Stimulated activated CD4-positive, alpha-beta T cell treated with anti-CD3 and anti-CD28 coated beads, Interleukin-4, amount 100 ng/mL, for 48 hours (primary cell): ENCODE results near the gene KLHL17.
A peak's percentile ranks its signal among the peaks of the same experiment; 100 is the strongest.

Source experiments
- DNase-seq, 2 donors: peaks; one replicate each; pipeline ENCODE4 v3.0.0-alpha.2; 2020; ENCODE audit warnings: low read depth in 2 of 2

The KLHL17 gene

DNA sequence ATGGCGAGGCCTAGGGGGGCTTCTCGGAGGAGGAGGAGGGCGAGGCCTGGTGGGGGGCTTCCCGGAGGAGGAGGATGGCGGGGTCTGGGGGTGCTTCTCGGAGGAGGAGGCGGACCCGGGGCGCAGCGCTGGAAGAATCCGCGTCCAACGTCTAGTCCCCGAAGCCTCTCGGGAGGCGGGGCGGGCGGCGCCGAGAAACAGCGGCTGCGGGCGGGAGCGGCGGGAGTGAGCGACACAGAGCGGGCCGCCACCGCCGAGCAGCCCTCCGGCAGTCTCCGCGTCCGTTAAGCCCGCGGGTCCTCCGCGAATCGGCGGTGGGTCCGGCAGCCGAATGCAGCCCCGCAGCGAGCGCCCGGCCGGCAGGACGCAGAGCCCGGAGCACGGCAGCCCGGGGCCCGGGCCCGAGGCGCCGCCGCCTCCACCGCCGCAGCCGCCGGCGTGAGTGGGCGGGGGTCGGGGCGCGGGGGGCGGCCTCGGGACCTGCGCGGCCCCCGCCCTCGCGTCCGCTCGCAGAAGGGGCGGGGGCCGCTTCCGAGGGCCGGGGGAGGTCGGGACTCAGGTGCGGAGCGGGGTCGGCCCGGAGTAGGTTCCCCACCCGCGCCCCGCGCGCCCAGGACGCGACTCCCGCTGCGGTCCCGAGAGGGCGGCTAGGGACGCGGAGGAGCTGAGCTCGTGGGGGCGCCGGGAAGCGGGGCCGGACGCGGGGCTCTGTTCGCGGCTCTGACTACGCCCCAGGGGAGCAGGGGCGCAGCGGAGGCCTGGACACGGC, at the start of gene KLHL17:
Gene KLHL17 (plus strand): TSS at position 222 of the 769 bp plus-strand sequence. CDS start 110 bp downstream, at position 332.
- peak; percentile 82 to 86 for DNase-seq

DNA sequence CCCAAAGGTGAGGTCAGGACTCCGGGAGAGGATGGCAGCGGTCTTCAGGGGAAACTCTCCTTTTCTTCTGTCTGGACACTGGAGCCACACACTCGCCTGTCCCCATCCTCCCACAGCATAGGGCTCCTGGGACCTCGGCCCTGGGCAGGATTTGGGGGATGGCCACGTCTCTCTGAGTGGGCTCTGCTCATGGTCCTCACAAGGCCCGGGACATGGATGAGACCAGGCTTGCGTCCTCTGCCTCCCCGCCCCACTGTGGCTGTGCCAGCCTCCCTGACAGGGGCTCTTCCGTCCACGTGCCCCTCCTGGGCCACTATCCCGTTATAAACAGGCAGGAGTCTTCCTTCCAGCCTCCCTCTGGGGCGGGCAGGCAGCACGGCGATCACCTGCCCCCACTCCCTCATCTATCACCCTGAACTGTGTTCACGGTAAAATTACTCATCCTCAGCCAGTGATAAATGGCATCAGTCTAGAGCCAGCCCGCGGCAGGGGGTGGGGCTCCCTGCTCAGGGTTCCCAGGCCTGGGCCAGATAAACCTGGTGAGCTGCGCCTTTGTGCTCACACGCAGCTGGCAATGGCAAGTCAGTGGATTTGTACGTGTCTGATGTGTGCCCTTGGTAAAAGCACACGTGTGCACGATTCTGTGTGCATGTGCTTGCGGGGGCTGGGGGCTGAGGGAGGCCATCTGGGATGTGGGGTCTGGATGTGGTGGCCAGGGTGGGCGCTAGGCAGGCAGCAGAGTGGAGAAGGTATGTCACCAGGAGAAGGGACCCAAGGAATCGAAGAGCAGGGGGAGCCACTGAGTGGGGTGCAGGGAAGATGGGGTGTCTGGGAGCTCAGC, 49.3 kb upstream of the KLHL17 start:
- DNase-seq = no peak

DNA sequence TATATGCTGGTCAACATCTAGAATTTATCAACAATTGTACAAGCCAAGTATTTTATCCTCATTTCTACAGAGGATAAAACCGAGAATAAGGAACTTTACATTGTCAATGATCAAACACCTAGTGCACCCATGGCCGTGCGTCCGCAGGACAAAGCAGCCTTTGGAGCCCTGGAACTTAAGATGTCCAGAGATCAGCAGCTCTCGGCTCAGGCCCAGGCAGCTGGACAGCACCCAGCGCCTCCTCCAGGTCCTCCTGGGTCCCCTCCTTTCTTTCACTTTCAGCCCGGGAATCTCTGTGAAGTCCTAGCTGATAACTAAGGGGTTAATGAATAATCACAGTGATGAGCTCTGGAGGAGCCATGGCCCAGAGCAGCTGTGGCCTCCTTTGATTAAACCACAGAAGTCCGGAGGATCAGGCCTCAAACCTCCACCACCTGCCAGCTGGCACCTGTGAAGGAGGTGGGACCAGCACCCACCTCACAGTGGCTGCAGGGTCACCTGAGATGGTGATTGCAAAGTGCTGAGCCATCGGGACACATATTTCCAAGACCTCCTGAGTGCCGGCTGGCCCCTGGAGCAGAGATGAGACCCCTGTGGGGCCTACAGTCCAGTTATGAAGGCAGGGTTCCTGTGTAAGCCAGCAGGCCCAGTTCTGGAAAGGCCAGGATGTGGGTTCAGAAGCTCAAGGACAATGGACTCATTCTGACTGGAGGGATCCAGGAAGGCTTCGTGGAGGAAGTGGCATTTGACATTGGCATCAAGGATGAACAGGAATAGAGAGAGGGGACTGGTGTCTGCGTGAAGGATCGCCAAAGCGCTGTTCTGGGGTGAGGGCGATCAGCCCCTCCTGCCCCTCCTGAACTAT, 48.3 kb upstream of the KLHL17 start:
- no peak for DNase-seq

DNA sequence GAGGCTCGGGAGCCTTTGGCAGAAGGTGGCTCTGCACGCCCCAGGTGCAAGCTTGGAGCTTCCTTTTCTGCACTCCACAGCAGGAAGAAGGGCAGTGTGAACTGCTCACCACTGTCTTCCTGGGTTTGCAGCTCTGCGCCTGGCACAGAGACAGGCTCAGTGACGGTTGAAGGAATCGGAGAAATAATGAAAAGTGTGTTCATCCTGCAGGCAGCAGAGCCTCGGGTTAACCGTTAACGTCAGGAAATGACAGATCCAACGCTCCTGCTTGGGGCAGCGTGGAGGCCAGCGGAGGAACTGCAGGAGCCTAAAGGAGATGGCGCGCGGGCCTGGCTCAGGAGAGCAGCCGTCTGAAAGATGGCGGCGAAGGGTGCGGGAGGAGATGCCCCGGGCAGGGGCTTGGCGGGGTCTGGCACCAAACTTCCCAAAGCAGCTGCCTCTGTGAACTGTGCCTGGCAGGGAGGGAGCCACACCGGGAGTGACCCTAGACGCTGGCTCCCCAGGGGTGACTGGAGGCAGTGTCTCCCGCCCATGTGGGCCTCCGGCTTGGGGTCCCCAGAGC, 47.6 kb upstream of the KLHL17 start:
- no peak for DNase-seq

DNA sequence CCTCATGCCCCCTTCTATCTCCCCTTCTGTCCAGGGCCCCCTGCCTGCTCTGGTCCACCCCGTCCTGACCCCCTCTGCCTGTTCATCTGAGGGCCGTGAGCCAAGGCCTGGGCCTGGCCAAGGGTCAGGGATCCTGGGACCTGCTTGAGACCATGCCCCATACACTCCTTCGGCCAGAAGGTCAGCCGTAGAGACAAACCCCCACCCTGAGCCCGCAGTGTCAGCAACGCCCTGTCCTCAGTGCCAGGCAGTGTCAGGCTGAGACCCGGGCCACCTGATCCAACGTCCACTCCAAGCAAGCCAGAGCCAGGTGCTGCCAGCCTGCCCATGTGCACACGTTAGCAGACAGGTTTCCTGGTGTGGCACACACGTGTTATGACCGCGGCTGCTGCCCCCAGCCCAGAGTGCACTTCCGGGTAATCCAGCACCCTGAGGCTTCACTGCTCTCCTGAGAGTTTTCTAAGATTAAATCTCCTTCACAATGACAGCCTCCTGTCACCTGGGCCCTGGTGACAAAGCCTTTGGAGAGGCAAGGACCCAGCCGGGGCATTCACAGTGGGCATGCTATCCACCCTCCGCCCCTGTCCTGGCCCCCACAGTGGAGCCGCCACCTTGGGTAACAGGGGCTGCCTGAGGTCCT, 46.8 kb upstream of the KLHL17 start:
- no peak for DNase-seq

DNA sequence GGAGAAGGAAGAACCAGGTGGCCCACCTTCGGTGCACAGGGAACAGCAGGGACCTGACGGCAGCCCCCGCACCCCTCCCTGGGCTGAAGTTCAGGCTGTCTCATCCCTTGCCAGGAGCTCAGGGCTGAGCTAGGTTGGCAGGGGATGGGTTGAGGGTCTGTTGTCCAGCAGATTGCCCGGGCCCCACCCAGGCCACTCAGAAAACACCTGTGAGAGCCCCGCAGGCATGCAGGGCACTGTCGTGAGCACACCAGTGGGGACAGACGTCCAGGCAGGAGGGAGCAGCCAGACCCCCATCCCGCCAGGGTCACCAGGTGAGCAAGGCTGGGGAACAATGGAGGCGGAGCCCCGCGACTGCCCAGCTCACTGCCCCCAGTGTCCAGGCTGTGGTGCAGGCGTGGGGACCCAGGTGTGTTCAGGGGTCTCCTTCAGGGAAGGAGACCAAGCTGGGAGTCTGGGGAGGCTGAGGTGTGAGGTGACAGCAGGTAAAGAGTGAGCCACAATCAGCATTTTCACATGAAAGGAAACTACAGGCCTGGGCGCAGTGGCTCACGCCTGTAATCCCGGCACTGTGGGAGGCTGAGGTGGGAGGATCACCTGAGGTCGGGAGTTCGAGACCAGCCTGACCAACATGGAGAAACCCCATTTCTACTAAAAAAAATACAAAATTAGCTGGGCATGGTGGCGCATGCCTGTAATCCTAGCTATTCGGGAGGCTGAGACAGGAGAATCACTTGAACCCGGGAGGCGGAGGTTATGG, 46.1 kb upstream of the KLHL17 start:
- DNase-seq = no peak

DNA sequence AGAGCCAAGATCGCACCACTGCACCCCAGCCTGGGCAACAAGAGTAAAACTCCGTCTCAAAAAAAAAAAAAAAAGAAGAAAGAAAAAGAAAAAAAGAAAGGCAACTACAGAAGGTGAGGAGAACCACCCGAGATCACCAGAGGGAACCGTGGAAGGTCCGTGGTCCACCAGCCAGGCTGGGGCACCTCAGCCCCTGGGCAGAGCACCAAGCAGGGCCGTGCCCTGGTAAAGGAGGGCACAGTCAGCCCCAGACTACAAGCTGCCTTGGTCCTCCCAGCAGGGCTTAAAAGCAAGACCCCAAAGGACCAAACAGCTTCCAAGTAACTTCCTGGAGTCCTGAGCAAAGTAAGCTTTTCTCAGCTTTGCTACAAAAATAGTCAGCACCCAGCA, 45.5 kb upstream of the KLHL17 start:
- DNase-seq = no peak

DNA sequence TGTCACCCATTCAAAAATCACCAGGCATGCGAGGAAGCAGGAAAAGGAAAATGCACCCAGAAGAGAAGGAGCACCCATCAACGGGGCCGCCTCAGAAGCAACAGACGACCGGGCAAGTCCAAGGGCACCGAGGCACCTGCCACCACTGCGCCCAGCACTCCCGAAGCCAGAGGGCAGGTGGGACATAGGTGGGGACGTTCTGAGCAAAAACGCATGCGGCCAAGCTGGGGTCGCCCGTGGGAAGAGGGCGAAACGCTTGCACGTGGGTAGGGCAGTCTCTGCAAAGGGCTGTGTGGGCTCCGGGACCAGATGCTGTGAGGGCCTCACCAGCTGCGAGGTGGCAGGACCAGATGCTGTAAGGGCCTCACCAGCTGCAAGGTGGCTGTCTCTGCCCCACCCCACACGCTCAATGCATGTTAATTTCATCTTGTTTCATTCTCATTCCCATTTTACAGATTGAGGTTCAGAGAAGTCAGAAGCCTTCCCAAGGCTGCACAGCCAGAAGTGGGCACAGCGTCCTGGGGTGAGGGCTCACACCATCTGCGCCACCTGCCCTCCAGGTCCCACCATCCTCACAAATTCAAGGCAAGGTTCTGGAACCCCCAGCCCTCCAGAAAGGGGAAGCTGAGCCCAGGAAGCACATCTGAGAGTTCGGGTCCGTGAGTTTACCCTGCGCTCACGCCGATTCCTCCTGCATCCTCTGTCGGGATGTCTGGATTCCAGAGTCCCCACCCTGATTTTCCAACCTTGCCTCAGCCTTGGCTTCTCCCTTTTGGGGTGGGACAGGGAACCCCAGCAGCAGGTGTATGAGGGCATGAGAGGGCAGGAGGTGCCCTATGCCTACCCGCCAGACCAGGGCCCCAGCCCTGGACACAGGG, 44.9 kb upstream of the KLHL17 start:
- DNase-seq = no peak

DNA sequence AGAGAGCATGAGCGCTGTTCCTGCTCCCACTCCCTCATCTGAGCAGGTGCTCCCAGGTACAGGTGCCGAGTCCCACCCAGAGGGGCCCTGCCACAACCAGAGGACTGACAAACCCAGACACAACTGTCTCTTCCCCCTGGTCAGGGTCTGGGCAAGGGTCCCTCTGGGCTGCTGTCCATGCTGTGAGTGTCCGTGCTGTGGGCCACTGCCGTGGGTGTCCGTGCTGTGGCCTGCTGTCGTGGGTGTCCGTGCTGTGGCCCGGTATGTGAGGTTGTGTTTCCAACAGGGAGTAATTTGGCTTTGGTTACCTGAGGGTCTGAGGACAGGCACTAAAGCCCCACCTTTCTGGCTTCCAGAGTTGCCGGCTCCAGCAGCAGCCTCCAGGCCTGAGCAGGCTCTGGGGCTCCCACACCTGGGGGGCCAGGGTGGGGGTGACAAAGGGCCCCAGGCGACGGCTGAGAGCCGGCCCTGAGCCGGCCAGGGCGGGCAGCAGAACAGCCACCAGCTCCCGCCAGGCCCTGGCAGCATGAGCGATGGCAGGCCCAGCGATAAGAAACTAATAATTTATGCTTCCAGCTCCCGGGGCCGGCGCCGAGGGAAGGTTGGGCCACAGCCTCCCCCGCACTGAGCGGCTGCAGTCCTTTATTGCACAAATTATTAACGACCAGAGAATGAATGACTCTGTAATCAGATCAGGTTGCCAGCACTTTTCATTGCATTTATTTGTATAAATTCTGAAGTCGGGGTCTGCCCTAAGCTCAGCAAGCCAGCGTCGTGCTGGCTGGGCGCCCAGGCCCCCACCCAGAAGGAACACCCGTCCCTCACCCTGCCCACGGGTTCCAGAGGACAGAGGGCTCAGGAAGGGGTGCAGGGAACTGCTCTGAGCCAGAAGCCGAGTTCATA, 44.0 kb upstream of the KLHL17 start:
- no peak for DNase-seq

DNA sequence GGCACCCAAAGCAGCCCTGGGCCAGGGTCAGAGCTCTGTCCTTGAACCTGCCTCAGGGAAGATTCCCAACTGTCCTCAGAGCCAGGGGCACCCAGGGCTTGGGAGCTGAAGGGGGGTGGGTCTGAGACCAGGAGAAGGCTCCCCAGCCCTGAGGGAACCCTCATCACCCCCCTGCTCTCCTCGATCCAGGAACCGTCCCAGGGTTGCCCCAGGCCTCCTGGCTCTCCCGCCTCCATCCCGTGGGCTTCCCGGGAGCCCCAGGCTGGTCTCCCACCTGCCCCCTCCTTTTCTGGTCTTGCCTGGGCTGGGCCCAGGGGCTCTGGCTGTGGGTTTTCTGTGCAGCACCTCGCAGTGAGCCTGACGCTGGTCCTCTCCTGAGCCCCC, 43.3 kb upstream of the KLHL17 start:
- DNase-seq = no peak

DNA sequence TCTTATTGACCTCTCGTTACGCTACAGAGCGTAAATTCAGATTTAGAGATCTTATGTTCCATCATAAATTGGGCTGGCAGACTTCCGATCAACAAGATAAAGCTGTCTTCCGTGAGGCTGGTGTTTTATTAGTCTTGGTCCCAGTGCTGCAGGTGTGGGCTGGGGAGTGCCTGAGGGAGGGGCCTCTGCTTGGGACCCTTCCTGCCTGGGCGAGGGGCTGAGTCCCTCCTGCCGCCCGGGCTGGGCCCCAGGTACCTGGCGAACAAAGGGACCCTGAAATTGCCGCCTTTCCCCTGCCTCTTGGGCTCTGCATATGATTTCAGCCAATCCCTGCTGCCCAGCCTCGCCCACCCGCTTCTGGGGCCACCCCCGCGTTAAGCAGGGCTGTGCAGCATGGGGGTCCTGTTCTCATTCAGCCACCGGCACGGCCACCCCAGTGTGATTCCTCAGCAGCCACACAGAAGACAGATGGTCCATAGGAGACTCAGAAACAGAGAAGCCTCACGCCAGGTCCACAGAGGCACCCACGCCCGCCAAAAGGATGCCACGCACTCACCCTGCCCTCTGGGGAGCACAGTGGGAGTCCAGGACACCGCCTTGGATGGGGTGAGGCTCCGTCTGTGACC, 42.8 kb upstream of the KLHL17 start:
- no peak for DNase-seq

DNA sequence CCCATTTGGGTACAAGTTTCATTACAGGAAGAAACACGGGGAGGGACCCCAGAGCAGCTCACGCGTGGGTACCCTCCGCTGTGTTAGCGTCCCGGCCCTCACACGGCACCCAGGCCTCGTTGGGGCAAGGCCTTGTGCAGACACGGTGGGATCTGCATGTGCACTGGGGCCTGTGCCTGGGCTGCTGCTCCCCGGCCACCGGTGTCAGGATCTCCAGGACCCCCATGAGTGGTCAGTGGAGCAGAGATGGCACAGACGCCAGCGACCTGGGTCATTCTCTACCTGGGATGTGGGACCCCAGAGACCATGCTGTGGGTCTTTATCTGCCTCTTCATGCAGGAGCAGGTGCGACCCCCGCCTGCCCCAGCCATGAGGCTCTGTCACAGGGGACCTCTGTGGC, 42.0 kb upstream of the KLHL17 start:
- no peak for DNase-seq

DNA sequence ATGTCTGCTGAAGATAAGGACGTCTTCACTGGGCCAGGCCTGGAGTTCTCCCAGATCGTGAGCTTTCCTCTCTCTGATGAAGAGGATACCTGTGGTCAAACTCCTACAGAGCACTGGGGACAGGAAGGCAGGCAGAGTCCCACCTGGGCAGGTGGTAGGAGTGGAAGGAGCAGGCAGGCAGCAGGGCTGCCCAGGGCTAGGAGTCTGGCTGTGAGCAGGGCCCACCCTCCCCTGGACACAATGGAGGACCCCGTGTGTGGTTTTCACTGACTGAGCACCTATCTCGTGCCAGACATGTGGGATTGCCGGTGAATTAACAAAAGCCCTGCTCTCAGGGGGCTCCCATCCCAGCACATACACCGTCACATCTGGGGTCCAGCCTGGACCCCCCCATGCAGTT, 41.5 kb upstream of the KLHL17 start:
- no peak for DNase-seq

DNA sequence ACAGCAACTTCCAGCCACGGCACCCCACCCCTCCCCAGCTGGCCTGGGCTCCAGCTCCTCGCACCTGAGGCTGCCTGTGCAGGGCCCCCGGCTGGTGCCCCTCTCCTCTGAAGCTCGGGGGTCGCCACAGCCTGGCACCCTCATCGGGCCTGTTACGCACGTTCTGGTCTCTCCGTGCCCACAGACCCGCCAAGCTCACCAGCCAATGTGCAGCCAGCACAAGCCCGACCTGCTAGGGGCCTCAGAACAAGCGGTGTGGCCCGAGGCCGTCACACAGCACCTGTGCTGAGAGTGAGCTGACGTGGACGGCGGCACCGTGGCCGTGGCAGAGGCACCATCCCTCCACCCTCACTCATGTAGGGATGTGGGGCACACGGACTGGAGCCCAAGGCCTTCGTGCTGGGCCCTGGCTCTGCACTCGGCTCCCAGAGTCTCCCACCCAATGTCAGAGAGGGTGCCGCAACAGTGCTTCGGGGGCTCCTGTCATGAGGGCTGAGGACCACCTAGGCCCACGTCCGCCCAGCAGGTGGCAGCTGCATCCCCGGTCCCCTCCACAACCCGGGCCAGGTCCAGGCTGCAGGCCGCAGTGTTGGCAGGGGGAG, 41.0 kb upstream of the KLHL17 start:
- DNase-seq = no peak

DNA sequence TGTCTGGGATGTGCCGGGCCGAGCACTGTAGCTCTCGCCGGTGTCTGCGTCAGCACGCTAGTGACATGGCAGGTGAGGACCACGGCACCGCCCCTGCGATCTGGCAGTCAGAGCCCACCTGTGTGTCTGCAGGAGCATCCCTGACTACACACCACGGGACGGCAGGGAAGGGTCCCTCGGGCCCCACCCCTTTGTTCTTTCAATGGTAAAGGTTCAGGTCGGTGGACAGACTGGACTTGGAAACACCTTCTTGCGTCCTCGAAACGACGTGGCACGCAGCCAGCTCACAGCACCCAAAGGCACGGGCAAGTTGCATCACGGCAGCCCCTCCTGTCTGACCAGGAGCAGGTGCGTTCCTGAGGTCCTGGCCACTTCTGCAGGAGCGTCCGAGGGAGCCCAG, 40.4 kb upstream of the KLHL17 start:
- no peak for DNase-seq

DNA sequence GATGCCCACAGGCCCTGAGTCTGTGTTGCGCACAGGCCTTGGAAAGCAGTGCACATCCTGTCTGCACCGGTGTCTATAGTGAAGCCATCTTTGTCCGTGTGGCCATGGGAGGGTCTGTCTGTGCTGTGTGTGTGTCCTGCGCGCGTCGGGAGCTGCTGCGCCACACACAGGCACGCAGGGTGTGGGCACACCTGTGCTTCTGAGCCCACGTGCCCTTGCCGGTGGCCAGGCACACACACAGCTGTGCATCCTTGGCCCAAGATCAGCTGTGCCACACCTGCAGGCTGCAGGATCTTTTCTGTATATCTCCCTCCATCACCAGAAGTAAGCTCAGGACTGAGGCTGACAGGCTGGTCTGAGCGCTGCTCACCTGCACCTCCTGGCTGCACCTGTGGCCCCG, 39.9 kb upstream of the KLHL17 start:
- DNase-seq = no peak

DNA sequence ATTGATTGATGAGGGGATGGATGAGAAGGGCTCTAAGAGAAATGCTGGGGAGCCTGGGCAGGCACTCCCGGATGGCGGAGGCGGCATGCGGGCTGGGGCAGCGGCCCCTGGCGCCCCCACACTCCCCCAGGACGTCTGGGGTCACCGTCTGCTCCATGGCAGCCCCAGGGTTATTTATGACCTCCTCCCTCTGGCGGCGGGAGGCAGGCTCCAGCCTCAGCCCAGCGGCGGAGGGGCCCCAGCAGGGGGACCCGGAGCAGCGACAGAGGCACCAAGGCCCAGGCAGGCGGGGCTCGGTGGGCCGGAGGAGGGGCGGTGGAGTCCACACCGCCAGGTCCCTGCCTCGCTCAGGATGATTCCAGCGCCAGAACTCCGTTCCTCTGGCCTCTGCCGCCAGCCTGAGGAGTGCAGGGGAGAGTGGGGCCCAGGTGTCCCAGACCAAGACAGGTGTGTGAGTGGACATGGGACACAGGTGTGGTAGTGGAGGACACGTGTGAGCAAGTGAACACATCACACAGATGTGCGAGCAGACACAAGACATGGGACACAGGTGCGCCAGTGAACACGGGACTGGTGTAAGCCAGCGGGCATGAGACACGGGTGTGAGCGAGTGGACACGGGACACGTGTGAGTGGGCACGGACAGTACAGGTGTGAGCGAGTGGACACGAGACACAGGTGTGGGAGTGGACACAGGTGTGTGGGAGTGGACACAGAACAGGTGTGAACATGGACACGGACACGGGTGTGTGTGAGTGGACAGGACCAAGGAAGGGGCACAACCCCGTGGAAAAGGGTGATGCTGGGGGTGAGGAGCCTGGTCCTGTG, 39.2 kb upstream of the KLHL17 start:
- no peak for DNase-seq
